ENCODE data around the gene TAS2R14. TPM values are rescaled to one million over a fixed set of nuclear protein-coding genes. Genes with fewer than 3 reads are reported as not detected.

TAS2R14 gene
- total and polyA plus RNA-seq, 2 of the 8 experiments (the other 6 are each of a cell fraction or from before 2014, with no cell fraction given): 0.80 to 1.1 TPM

DNA sequence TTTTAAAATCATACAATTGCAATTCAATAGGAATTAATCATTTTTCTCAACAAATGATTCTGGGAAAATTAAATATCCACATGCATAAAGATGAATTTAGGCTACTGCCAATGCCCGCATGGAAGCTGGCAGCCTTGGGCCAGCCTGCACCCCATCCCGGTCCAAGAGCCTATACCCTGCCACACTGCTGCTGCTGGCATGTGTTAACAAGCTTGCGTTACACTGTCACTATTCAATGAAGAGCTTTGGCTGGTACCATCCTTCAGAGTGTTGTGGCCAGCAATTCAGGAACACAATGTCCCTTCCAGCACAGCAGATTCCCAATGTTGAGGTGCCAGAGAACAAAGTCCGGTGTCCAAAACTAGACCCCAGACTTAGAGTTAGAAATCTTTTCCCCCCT is 13.6 kb upstream of the TAS2R14 start (continued):
- no peak for TF ChIP-seq CHD7 (IDR thresholded peaks at IDR 0.05; ENCODE audit: insufficient replicate concordance, low read length)
- no peak for TF ChIP-seq PHF8 (conservative IDR thresholded peaks at IDR 0.05; ENCODE audit: low read depth, low read length)
- TF ChIP-seq CTBP2 (IDR thresholded peaks at IDR 0.05; ENCODE audit: borderline replicate concordance, insufficient read depth, insufficient read length, low read length): no peak
- no peak for TF ChIP-seq CREB1 (IDR thresholded peaks at IDR 0.05)
- TF ChIP-seq RXRA (IDR thresholded peaks at IDR 0.05; ENCODE audit: insufficient read depth, low read depth, low read length): no peak
- no peak for TF ChIP-seq RFX5 (IDR thresholded peaks at IDR 0.05; ENCODE audit: borderline replicate concordance, low read depth, low read length)

All from H1 (cell line).